GM10266 (cell line): ENCODE measurements around the gene ZPLD1.

Source experiments
- DNase-seq: peaks from one replicate; pipeline ENCODE4 v3.0.0; 2012; ENCODE audit errors: extremely low spot score
- CTCF ChIP-seq: IDR thresholded peaks from 2 replicates; pipeline ENCODE4 v1.5.1; 2012; ENCODE audit warnings: mild to moderate bottlenecking, low read depth; ENCODE audit not compliant: control insufficient read depth, insufficient read depth; ENCODE audit errors: missing control alignments

Gene ZPLD1

GRCh38 chr3:102434715-102435114 is at the start of gene ZPLD1:
TSS of gene ZPLD1 (plus strand) at chr3:102435015. CDS start at chr3:102438488, 3,473 bp downstream.
- no peak for TF ChIP-seq CTCF
- no peak for DNase-seq

DNA sequence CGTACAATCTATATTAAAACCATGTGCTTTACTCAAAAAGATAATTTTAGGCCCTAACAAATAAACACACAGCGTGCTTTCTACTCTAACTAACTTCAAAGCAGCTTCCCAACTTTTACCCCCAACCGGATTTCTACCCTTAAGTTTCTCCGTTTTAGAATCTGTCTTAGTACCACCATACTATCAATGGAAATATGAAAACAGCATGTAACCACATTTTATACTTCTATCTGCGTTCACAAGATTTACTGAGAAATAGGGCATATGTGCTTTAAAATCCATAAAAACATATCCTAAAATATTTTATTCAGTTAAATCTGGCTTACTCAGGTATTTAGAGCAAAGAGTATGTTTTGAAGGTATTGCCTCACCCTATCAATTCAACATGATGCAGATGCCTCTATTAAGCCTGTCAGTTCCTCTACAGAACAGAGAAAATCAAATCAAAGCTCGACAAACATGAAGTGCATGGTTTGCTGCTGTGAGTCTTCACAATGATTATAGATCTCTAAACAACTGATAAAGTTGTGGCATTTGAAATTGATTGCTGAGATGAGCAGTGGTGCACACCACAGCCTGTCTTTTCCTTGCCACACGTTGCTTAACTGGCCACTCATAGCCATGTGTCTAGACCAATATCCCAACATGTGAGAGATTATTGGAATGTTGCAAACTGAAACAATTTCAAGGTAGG is 44.5 kb upstream of the ZPLD1 start:
- no peak for TF ChIP-seq CTCF
- no peak for DNase-seq

- no peak for TF ChIP-seq CTCF
- no peak for DNase-seq
Measured at GRCh38 chr3:102390916-102391315, 43.9 kb upstream of the ZPLD1 start.

GRCh38 chr3:102391491-102391890 is 43.3 kb upstream of the ZPLD1 start:
- DNase-seq: no peak
- TF ChIP-seq CTCF: no peak

DNA sequence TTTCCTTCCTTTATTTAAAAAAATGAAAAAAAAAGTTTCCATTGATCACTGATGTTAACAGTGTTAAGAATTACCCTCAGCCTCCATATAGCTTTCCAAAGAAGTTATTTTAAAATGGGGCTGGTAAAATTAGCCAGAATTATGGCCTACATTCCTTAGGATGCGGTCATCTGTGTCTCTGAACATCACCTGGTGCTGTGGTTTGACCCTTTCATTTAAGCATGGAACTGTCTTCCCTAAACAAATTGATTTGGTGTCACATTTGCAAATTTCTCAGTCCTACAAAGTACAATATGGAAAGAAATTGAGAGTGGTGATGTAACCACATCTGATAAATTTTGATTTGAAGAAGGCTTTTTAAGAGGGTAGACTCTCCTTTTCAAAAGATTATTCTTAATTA is 40.3 kb upstream of the ZPLD1 start:
- no peak for DNase-seq

GRCh38 chr3:102398176-102398575 is 36.6 kb upstream of the ZPLD1 start:
- no peak for DNase-seq
- no peak for TF ChIP-seq CTCF

More for the DNA sequence above, 40.3 kb upstream of the ZPLD1 start:
- TF ChIP-seq CTCF: no peak

GRCh38 chr3:102398666-102399065 is 36.1 kb upstream of the ZPLD1 start:
- no peak for TF ChIP-seq CTCF
- DNase-seq: no peak
